Endothelial cell of umbilical vein (primary cell): Measurements from ENCODE around the gene PAFAH2. TPM values are rescaled to one million over a fixed set of nuclear protein-coding genes. Genes with fewer than 3 reads are reported as not detected.

Experiments
- BruUV-seq: library from RNA; stranded (reverse); fragments of 400-500 nt; replicated peaks from 2 replicates; lab custom pipeline; 2021; lab: Mats Ljungman, UMichigan
- CTCF ChIA-PET: fragments of 300-600, 350-600 bp; sonication (Branson Sonifier 250); formaldehyde crosslinking; loops from one replicate; lab custom pipeline; 2021; ENCODE audit warnings: antibody characterized with exemption, inconsistent platforms; lab: Charles Lee
- POLR2A ChIA-PET: fragments of 300-600, 350-600 bp; sonication (Branson Sonifier 250); formaldehyde crosslinking; loops from one replicate; lab custom pipeline; 2021; ENCODE audit warnings: antibody characterized with exemption, inconsistent platforms; lab: Charles Lee
- DNase-seq: peaks from one replicate; pipeline ENCODE4 v3.0.0-alpha.2; 2011; ENCODE audit warnings: low read depth, low spot score
- FAIRE-seq: peaks from 2 replicates; lab custom pipeline; 2011; peaks lifted over from hg19 to GRCh38; lab: Jason Lieb, UNC
- H2AFZ ChIP-seq: 2 replicates; pipeline ENCODE4 v1.6.0; 2012; ENCODE audit warnings: low read depth, low read length, control low read depth, inconsistent platforms
- H3K27ac ChIP-seq: 2 replicates; pipeline ENCODE4 v1.5.1; 2011; ENCODE audit warnings: low read depth, mild to moderate bottlenecking, control low read depth, low read length, moderate library complexity; ENCODE audit not compliant: insufficient read depth
- H3K27me3 ChIP-seq, 2 experiments: 2 replicates each; pipeline versions ENCODE4 v1.6.0 to v1.6.1; 2011; ENCODE audit warnings: low read length in 2 of 2, mixed read lengths in 1 of 2; ENCODE audit not compliant: control insufficient read depth in 2 of 2, insufficient read depth in 2 of 2
- H3K36me3 ChIP-seq, 2 experiments: 2 replicates in 1 of 2; 3 replicates in 1 of 2; pipeline ENCODE4 v1.5.1; 2011; ENCODE audit warnings: low read length in 2 of 2, mild to moderate bottlenecking in 1 of 2, moderate library complexity in 1 of 2; ENCODE audit not compliant: control insufficient read depth in 2 of 2, insufficient read depth in 2 of 2; ENCODE audit errors: extremely low read depth in 1 of 2
- H3K4me1 ChIP-seq: 3 replicates; pipeline ENCODE4 v1.5.1; 2011; ENCODE audit warnings: mild to moderate bottlenecking, low read length; ENCODE audit not compliant: control insufficient read depth, insufficient read depth; ENCODE audit errors: extremely low read depth
- H3K4me2 ChIP-seq: 2 replicates; pipeline ENCODE4 v1.6.1; 2011; ENCODE audit warnings: low read length, control low read depth, mixed read lengths; ENCODE audit not compliant: insufficient read depth
- H3K4me3 ChIP-seq, 3 experiments: fragments of 200-600 bp in 1 of 3; sonication (generic), shearing (Covaris generic) in 1 of 3; replicated peaks in 1 of 3; 2 replicates each; pipeline ENCODE4 v1.5.1; 2011 to 2016; ENCODE audit warnings: control low read depth in 3 of 3, low read length in 3 of 3, mild to moderate bottlenecking in 2 of 3, inconsistent platforms in 1 of 3, low read depth in 1 of 3, moderate library complexity in 1 of 3; ENCODE audit not compliant: insufficient read depth in 1 of 3
- H3K79me2 ChIP-seq: 2 replicates; pipeline ENCODE4 v1.6.0; 2012; ENCODE audit warnings: low read length, inconsistent platforms; ENCODE audit not compliant: control insufficient read depth, insufficient read depth
- H3K9ac ChIP-seq: replicated peaks from 2 replicates; pipeline ENCODE3; 2011; ENCODE audit warnings: low read length, control low read depth; ENCODE audit not compliant: insufficient read depth; ENCODE audit errors: extremely low read depth
- H3K9me1 ChIP-seq: replicated peaks from 3 replicates; pipeline ENCODE4 v1.6.0; 2011; ENCODE audit warnings: mild to moderate bottlenecking, low read length; ENCODE audit not compliant: control insufficient read depth, insufficient read depth; ENCODE audit errors: extremely low read depth
- H3K9me3 ChIP-seq: replicated peaks from 2 replicates; pipeline ENCODE4 v1.5.1; 2012; ENCODE audit warnings: low read length, inconsistent platforms; ENCODE audit not compliant: control insufficient read depth, insufficient read depth
- H4K20me1 ChIP-seq: replicated peaks from 2 replicates; pipeline ENCODE3; 2011; ENCODE audit warnings: mild to moderate bottlenecking, low read length; ENCODE audit not compliant: control insufficient read depth, insufficient read depth; ENCODE audit errors: extremely low read depth
- EZH2 ChIP-seq: IDR thresholded peaks from 2 replicates; pipeline ENCODE4 v1.6.1; 2012; ENCODE audit warnings: borderline replicate concordance, low read depth, mild to moderate bottlenecking, moderate library complexity, low read length, inconsistent platforms; ENCODE audit not compliant: severe bottlenecking
- FOS ChIP-seq: IDR thresholded peaks from 2 replicates; pipeline ENCODE4 v1.6.1; 2011; ENCODE audit warnings: mild to moderate bottlenecking, low read length, moderate library complexity, borderline replicate concordance; ENCODE audit not compliant: insufficient read depth
- GATA2 ChIP-seq: IDR thresholded peaks from 2 replicates; pipeline ENCODE4 v1.7.0; 2011; ENCODE audit warnings: low read depth, mild to moderate bottlenecking, moderate library complexity, mixed read lengths, low read length; ENCODE audit not compliant: insufficient read length, insufficient read depth
- JUN ChIP-seq: IDR thresholded peaks from 2 replicates; pipeline ENCODE4 v1.6.1; 2011; ENCODE audit warnings: borderline replicate concordance, low read depth; ENCODE audit not compliant: insufficient read length, insufficient read depth
- MYC ChIP-seq: IDR thresholded peaks from one replicate; pipeline ENCODE4 v1.6.1; 2011; ENCODE audit warnings: mild to moderate bottlenecking, low read depth, low read length
- POLR2A ChIP-seq: IDR thresholded peaks from 2 replicates; pipeline ENCODE4 v1.6.1; 2012; ENCODE audit warnings: low read depth, mild to moderate bottlenecking, control low read depth, low read length
- POLR2AphosphoS5 ChIP-seq: IDR thresholded peaks from 2 replicates; pipeline ENCODE4 v1.6.1; 2012; ENCODE audit warnings: low read depth, mild to moderate bottlenecking, control low read depth, low read length, moderate library complexity; ENCODE audit not compliant: insufficient read depth
- dilution Hi-C: fragments of 300-500 bp; cut with MboI; formaldehyde crosslinking; loops from one replicate; pipeline ENCODE4 v1.15.0; 2019; ENCODE audit warnings: low sequenced_read_pairs; ENCODE audit not compliant: extremely low pct_ligation_motif_present
- intact Hi-C: fragments of 100-400 bp; cut with micrococcal nuclease; formaldehyde crosslinking; loops from one replicate; pipeline ENCODE4 v1.10.0; 2022
- polyA plus RNA-seq, 4 experiments: library from polyadenylated mRNA; depleted of rRNA in 3 of 4; stranded (reverse) in 3 of 4; unstranded in 1 of 4; fragments of >200 nt; gene quantifications; 2 replicates each; pipeline versions ENCODE4 v1.2.1 to v1.2.3, GENCODE V29; 2011 to 2012; ENCODE audit warnings: missing spikeins in 1 of 4
- total RNA-seq: library from RNA; stranded (reverse); gene quantifications from 2 replicates; pipeline ENCODE4 v1.2.3, GENCODE V29; 2021
- TF ChIP-seq, protein P1 (sequence below), 2 donors: IDR thresholded peaks; 1 replicate in 1 of 2; 2 replicates in 1 of 2; pipeline ENCODE4 v1.5.1; 2011; ENCODE audit warnings: low read length in 2 of 2, mild to moderate bottlenecking in 2 of 2, moderate library complexity in 2 of 2, control low read depth in 1 of 2, inconsistent platforms in 1 of 2, low read depth in 1 of 2; ENCODE audit not compliant: insufficient read depth in 1 of 2; ENCODE audit errors: extremely low read depth in 1 of 2

Gene PAFAH2
- total and polyA plus RNA-seq, 2 donors (not counting 3 experiments of a cell fraction or from before 2014, with no cell fraction given), result 6.0 to 6.9 TPM

DNA sequence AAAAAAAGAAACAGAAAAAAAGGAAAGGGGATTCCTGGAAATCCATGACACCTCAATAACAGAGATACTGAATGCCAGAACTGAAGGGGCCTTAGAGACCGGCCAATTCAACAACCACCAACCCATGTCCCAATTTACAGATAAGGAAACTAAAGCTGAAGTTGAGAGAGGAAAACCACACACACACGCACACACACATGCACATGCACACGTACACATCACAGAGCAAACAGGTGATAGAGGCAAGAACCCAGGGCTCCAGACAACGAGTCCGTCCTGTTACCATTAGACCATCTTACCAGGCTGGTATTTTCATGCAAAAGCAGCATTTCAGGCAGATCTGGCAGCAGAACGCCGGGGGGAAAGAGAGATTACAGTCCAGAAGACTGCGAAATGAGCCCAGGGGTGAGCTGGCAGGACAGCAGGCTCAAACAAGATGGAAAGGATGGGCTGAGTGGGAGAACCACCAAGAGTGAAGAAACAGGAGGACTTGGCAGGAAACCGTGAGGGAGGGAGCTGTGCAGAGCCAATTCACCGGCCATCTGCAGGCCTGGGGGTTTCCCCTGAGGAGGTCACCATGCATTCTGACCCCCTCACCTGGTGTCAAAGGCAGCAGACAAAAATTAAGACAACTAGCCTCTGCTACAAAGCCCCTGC lies 43.5 kb downstream of the PAFAH2 start:
- dilution Hi-C loops, result no loop called here
- Histone ChIP-seq H4K20me1 (no peaks in the 10 kb centered on the region), H3K9ac (no peak overlapping the region), H3K9me3 (no peaks in the 10 kb centered on the region), H3K27ac (no peak overlapping the region), H3K4me3 (no peak overlapping the region), H3K36me3 (no peaks in the 10 kb centered on the region), H3K27me3 (no peaks in the 10 kb centered on the region), H3K9me1 (no peaks in the 10 kb centered on the region), H2AFZ (no peak overlapping the region), H3K4me1 (peaks cover 3% of the 10 kb centered on the region), H3K79me2 (no peaks in the 10 kb centered on the region), H3K4me2 (no peak overlapping the region)
- TF ChIP-seq GATA2, result no peak
- TF ChIP-seq JUN, result no peak
- TF ChIP-seq POLR2AphosphoS5, result no peak
- no peak for TF ChIP-seq FOS
- TF ChIP-seq, protein P1, sequence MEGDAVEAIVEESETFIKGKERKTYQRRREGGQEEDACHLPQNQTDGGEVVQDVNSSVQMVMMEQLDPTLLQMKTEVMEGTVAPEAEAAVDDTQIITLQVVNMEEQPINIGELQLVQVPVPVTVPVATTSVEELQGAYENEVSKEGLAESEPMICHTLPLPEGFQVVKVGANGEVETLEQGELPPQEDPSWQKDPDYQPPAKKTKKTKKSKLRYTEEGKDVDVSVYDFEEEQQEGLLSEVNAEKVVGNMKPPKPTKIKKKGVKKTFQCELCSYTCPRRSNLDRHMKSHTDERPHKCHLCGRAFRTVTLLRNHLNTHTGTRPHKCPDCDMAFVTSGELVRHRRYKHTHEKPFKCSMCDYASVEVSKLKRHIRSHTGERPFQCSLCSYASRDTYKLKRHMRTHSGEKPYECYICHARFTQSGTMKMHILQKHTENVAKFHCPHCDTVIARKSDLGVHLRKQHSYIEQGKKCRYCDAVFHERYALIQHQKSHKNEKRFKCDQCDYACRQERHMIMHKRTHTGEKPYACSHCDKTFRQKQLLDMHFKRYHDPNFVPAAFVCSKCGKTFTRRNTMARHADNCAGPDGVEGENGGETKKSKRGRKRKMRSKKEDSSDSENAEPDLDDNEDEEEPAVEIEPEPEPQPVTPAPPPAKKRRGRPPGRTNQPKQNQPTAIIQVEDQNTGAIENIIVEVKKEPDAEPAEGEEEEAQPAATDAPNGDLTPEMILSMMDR (IDR thresholded peaks at IDR 0.05; ENCODE audit: extremely low read depth in 1 of 2, insufficient read depth in 1 of 2, low read depth in 1 of 2, low read length in 2 of 2), result no peak
- no peak for TF ChIP-seq MYC
- TF ChIP-seq POLR2A, result no peak
- TF ChIP-seq EZH2, result no peak
- ChIA-PET CTCF (interaction anchor here (1.2 kb wide), 1 partner anchor 59 kb away, joined by 3 read pairs; no protein-coding TSS in a partner anchor), POLR2A (no interaction called here)
- no peak for DNase-seq
- intact Hi-C loops, result no loop called here
- FAIRE-seq, result no peak
- BruUV-seq, result no TSS peak
